GM12892 (cell line): ENCODE data around the gene C1QTNF9.

Source experiments
- POLR2A ChIP-seq: IDR thresholded peaks from 2 replicates; pipeline ENCODE4 v1.6.1; 2011; ENCODE audit warnings: low read depth, low read length, control low read depth
- POLR2AphosphoS5 ChIP-seq: IDR thresholded peaks from 2 replicates; pipeline ENCODE4 v1.6.1; 2011; ENCODE audit warnings: low read depth, low read length, control low read depth
- TAF1 ChIP-seq: IDR thresholded peaks from 2 replicates; pipeline ENCODE4 v1.6.1; 2011; ENCODE audit warnings: low read depth, mild to moderate bottlenecking, control low read depth, low read length, borderline replicate concordance

- TF ChIP-seq TAF1 (no peak), POLR2A (no peak), POLR2AphosphoS5 (no peak)
These were observed 16.9 kb upstream of the C1QTNF9 start for GRCh38 chr13:24292481-24292880.
